HEK293 (cell line): ENCODE measurements around the gene DENND10.
"Not testable (repeated sequence)": the region's sequence is repeated elsewhere in the genome, so short reads cannot be mapped to it uniquely, and the experiment has no call there.

ENCODE experiments used
- CTCF ChIA-PET: fragments of 350-600 bp; formaldehyde crosslinking; extraction: SDS; loops from one replicate; lab custom pipeline; 2021; ENCODE audit warnings: antibody characterized with exemption; lab: Yijun Ruan, JAX
- POLR2A ChIA-PET: fragments of 300-600 bp; formaldehyde crosslinking; extraction: SDS; loops from one replicate; lab custom pipeline; 2020; ENCODE audit warnings: antibody characterized with exemption, inconsistent platforms; lab: Yijun Ruan, JAX
- H3K27ac ChIP-seq: fragments of 200-500 bp; sonication (Bioruptor generic); 2 replicates; pipeline ENCODE4 v1.5.1; 2014; ENCODE audit warnings: low read depth, low read length, control low read depth, inconsistent platforms; ENCODE audit errors: extremely low read depth
- H3K36me3 ChIP-seq, 2 experiments: fragments of 200-500 bp in 1 of 2; sonication (Bioruptor generic) in 1 of 2; 1 replicate in 1 of 2; 2 replicates in 1 of 2; pipeline ENCODE4 v1.5.1; 2014 to 2017; ENCODE audit warnings: inconsistent platforms in 2 of 2, low read length in 2 of 2; ENCODE audit not compliant: control insufficient read depth in 2 of 2, insufficient read depth in 1 of 2
- H3K4me1 ChIP-seq: fragments of 200-500 bp; sonication (Bioruptor generic); 2 replicates; pipeline ENCODE4 v1.5.1; 2014; ENCODE audit warnings: mild to moderate bottlenecking, low read length, inconsistent platforms; ENCODE audit not compliant: control insufficient read depth, insufficient read depth
- H3K4me3 ChIP-seq: 2 replicates; pipeline ENCODE4 v1.5.1; 2011; ENCODE audit warnings: low read depth, mild to moderate bottlenecking, control low read depth, low read length, moderate library complexity
- H3K9me3 ChIP-seq: fragments of 200-500 bp; sonication (Bioruptor generic); 2 replicates; pipeline ENCODE4 v1.5.1; 2014; ENCODE audit warnings: low read depth, low read length, inconsistent platforms; ENCODE audit not compliant: control insufficient read depth, insufficient read depth
- BCL11B ChIP-seq: fragments of 450-650 bp; formaldehyde crosslinking; IDR thresholded peaks from 2 replicates; pipeline ENCODE4 v1.5.1; 2016; ENCODE audit warnings: low read depth, missing biosample characterization, missing genetic modification characterization
- MZF1 ChIP-seq: fragments of 450-650 bp; formaldehyde crosslinking; IDR thresholded peaks from 2 replicates; pipeline ENCODE4 v1.5.1; 2017; ENCODE audit warnings: missing biosample characterization, missing genetic modification characterization, borderline replicate concordance
- SCRT2 ChIP-seq: fragments of 450-650 bp; formaldehyde crosslinking; IDR thresholded peaks from 2 replicates; pipeline ENCODE4 v1.5.1; 2016; ENCODE audit warnings: missing biosample characterization, missing genetic modification characterization
- ZNF202 ChIP-seq: fragments of 450-650 bp; formaldehyde crosslinking; IDR thresholded peaks from 2 replicates; pipeline ENCODE4 v1.5.1; 2016; ENCODE audit warnings: missing biosample characterization, missing genetic modification characterization, borderline replicate concordance
- ZNF221 ChIP-seq: fragments of 450-650 bp; formaldehyde crosslinking; IDR thresholded peaks from 2 replicates; pipeline ENCODE4 v1.5.1; 2017; ENCODE audit warnings: missing biosample characterization, missing genetic modification characterization, borderline replicate concordance
- ZNF223 ChIP-seq: fragments of 450-650 bp; formaldehyde crosslinking; IDR thresholded peaks from 2 replicates; pipeline ENCODE4 v1.5.1; 2016; ENCODE audit warnings: missing biosample characterization, missing genetic modification characterization
- ZNF24 ChIP-seq: fragments of 450-650 bp; formaldehyde crosslinking; IDR thresholded peaks from 2 replicates; pipeline ENCODE4 v1.5.1; 2016; ENCODE audit warnings: missing biosample characterization, missing genetic modification characterization
- ZNF501 ChIP-seq: fragments of 450-650 bp; formaldehyde crosslinking; IDR thresholded peaks from 2 replicates; pipeline ENCODE4 v1.5.1; 2016; ENCODE audit warnings: missing biosample characterization, missing genetic modification characterization
- ZNF530 ChIP-seq: fragments of 450-650 bp; formaldehyde crosslinking; IDR thresholded peaks from 2 replicates; pipeline ENCODE4 v1.5.1; 2016; ENCODE audit warnings: low read depth, missing biosample characterization, missing genetic modification characterization
- ZNF549 ChIP-seq: fragments of 450-650 bp; IDR thresholded peaks from 2 replicates; pipeline ENCODE4 v1.5.1; 2018; ENCODE audit warnings: missing biosample characterization, missing genetic modification characterization, mild to moderate bottlenecking, inconsistent platforms, moderate library complexity
- ZNF670 ChIP-seq: fragments of 450-650 bp; formaldehyde crosslinking; IDR thresholded peaks from 2 replicates; pipeline ENCODE4 v1.5.1; 2016; ENCODE audit warnings: missing biosample characterization, missing genetic modification characterization, low read depth
- ZNF843 ChIP-seq: fragments of 450-650 bp; formaldehyde crosslinking; IDR thresholded peaks from 2 replicates; pipeline ENCODE4 v1.5.1; 2016; ENCODE audit warnings: missing biosample characterization, missing genetic modification characterization
- TF ChIP-seq, protein P1 (sequence below): fragments of 450-650 bp; formaldehyde crosslinking; IDR thresholded peaks from 2 replicates; pipeline ENCODE4 v1.5.0; 2017; ENCODE audit warnings: missing biosample characterization, missing genetic modification characterization, borderline replicate concordance
- TF ChIP-seq, protein P2 (sequence below): fragments of 450-650 bp; formaldehyde crosslinking; IDR thresholded peaks from 2 replicates; pipeline ENCODE4 v1.5.1; 2016; ENCODE audit warnings: missing biosample characterization, missing genetic modification characterization
- TF ChIP-seq, protein P3 (sequence below): fragments of 450-650 bp; formaldehyde crosslinking; conservative IDR thresholded peaks from 2 replicates; pipeline ENCODE4 v1.5.1; 2016; ENCODE audit warnings: low read depth, missing biosample characterization, missing genetic modification characterization
- TF ChIP-seq, protein P4 (sequence below): fragments of 450-650 bp; formaldehyde crosslinking; IDR thresholded peaks from 2 replicates; pipeline ENCODE4 v1.5.1; 2016; ENCODE audit warnings: missing biosample characterization, missing genetic modification characterization
- TF ChIP-seq, protein P5 (sequence below): IDR thresholded peaks from 2 replicates; pipeline ENCODE4 v1.6.1; 2011; ENCODE audit warnings: mild to moderate bottlenecking, low read depth, low read length, borderline replicate concordance
- TF ChIP-seq, protein P6 (sequence below): fragments of 450-650 bp; formaldehyde crosslinking; IDR thresholded peaks from 2 replicates; pipeline ENCODE4 v1.5.1; 2017; ENCODE audit warnings: missing biosample characterization, missing genetic modification characterization
- TF ChIP-seq, protein P7 (sequence below): fragments of 450-650 bp; formaldehyde crosslinking; IDR thresholded peaks from 2 replicates; pipeline ENCODE4 v1.5.1; 2016; ENCODE audit warnings: missing biosample characterization, missing genetic modification characterization

Gene DENND10

DNA sequence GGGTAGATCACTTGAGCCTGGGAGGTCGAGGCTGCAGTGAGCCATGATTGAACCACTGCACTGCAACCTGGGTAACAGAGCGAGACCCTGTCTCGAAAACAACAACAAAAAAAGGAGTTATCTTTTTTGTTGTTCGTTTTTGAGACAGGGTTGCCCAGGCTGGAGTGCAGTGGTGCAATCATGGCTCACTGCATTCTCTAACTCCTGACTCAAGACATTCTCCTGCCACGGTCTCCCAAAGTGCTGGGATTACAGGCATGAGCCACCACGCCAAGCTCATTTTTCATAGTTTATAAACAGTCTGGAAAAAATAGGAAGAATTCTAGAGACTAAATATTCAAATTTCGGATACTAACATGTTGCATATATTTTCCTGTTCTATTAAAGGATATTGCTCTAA, 32.2 kb downstream of the DENND10 start:
- ChIA-PET CTCF (no interaction called here), POLR2A (no interaction called here)
- TF ChIP-seq ZNF202 (tag by site-specific recombination): no peak
- TF ChIP-seq, protein P1, sequence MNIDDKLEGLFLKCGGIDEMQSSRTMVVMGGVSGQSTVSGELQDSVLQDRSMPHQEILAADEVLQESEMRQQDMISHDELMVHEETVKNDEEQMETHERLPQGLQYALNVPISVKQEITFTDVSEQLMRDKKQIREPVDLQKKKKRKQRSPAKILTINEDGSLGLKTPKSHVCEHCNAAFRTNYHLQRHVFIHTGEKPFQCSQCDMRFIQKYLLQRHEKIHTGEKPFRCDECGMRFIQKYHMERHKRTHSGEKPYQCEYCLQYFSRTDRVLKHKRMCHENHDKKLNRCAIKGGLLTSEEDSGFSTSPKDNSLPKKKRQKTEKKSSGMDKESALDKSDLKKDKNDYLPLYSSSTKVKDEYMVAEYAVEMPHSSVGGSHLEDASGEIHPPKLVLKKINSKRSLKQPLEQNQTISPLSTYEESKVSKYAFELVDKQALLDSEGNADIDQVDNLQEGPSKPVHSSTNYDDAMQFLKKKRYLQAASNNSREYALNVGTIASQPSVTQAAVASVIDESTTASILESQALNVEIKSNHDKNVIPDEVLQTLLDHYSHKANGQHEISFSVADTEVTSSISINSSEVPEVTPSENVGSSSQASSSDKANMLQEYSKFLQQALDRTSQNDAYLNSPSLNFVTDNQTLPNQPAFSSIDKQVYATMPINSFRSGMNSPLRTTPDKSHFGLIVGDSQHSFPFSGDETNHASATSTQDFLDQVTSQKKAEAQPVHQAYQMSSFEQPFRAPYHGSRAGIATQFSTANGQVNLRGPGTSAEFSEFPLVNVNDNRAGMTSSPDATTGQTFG: no peak
- TF ChIP-seq, protein P2, sequence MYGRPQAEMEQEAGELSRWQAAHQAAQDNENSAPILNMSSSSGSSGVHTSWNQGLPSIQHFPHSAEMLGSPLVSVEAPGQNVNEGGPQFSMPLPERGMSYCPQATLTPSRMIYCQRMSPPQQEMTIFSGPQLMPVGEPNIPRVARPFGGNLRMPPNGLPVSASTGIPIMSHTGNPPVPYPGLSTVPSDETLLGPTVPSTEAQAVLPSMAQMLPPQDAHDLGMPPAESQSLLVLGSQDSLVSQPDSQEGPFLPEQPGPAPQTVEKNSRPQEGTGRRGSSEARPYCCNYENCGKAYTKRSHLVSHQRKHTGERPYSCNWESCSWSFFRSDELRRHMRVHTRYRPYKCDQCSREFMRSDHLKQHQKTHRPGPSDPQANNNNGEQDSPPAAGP (tag by site-specific recombination): no peak
- TF ChIP-seq, protein P3, sequence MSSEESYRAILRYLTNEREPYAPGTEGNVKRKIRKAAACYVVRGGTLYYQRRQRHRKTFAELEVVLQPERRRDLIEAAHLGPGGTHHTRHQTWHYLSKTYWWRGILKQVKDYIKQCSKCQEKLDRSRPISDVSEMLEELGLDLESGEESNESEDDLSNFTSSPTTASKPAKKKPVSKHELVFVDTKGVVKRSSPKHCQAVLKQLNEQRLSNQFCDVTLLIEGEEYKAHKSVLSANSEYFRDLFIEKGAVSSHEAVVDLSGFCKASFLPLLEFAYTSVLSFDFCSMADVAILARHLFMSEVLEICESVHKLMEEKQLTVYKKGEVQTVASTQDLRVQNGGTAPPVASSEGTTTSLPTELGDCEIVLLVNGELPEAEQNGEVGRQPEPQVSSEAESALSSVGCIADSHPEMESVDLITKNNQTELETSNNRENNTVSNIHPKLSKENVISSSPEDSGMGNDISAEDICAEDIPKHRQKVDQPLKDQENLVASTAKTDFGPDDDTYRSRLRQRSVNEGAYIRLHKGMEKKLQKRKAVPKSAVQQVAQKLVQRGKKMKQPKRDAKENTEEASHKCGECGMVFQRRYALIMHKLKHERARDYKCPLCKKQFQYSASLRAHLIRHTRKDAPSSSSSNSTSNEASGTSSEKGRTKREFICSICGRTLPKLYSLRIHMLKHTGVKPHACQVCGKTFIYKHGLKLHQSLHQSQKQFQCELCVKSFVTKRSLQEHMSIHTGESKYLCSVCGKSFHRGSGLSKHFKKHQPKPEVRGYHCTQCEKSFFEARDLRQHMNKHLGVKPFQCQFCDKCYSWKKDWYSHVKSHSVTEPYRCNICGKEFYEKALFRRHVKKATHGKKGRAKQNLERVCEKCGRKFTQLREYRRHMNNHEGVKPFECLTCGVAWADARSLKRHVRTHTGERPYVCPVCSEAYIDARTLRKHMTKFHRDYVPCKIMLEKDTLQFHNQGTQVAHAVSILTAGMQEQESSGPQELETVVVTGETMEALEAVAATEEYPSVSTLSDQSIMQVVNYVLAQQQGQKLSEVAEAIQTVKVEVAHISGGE (tag by site-specific recombination): no peak
- no peak for TF ChIP-seq BCL11B (tag by site-specific recombination)
- TF ChIP-seq ZNF24: no peak
- TF ChIP-seq, protein P4, sequence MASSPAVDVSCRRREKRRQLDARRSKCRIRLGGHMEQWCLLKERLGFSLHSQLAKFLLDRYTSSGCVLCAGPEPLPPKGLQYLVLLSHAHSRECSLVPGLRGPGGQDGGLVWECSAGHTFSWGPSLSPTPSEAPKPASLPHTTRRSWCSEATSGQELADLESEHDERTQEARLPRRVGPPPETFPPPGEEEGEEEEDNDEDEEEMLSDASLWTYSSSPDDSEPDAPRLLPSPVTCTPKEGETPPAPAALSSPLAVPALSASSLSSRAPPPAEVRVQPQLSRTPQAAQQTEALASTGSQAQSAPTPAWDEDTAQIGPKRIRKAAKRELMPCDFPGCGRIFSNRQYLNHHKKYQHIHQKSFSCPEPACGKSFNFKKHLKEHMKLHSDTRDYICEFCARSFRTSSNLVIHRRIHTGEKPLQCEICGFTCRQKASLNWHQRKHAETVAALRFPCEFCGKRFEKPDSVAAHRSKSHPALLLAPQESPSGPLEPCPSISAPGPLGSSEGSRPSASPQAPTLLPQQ (tag by site-specific recombination): no peak
- TF ChIP-seq ZNF530 (tag by site-specific recombination): no peak
- TF ChIP-seq, protein P5, sequence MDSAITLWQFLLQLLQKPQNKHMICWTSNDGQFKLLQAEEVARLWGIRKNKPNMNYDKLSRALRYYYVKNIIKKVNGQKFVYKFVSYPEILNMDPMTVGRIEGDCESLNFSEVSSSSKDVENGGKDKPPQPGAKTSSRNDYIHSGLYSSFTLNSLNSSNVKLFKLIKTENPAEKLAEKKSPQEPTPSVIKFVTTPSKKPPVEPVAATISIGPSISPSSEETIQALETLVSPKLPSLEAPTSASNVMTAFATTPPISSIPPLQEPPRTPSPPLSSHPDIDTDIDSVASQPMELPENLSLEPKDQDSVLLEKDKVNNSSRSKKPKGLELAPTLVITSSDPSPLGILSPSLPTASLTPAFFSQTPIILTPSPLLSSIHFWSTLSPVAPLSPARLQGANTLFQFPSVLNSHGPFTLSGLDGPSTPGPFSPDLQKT: no peak
- TF ChIP-seq ZNF549: no peak
- no peak for TF ChIP-seq ZNF501 (tag by site-specific recombination)
- no peak for TF ChIP-seq ZNF223 (tag by site-specific recombination)
- TF ChIP-seq ZNF221 (tag by site-specific recombination): no peak
- TF ChIP-seq, protein P6, sequence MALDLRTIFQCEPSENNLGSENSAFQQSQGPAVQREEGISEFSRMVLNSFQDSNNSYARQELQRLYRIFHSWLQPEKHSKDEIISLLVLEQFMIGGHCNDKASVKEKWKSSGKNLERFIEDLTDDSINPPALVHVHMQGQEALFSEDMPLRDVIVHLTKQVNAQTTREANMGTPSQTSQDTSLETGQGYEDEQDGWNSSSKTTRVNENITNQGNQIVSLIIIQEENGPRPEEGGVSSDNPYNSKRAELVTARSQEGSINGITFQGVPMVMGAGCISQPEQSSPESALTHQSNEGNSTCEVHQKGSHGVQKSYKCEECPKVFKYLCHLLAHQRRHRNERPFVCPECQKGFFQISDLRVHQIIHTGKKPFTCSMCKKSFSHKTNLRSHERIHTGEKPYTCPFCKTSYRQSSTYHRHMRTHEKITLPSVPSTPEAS: no peak
- TF ChIP-seq, protein P7, sequence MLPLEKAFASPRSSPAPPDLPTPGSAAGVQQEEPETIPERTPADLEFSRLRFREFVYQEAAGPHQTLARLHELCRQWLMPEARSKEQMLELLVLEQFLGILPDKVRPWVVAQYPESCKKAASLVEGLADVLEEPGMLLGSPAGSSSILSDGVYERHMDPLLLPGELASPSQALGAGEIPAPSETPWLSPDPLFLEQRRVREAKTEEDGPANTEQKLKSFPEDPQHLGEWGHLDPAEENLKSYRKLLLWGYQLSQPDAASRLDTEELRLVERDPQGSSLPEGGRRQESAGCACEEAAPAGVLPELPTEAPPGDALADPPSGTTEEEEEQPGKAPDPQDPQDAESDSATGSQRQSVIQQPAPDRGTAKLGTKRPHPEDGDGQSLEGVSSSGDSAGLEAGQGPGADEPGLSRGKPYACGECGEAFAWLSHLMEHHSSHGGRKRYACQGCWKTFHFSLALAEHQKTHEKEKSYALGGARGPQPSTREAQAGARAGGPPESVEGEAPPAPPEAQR: no peak
- TF ChIP-seq ZNF843 (tag by site-specific recombination): no peak
- TF ChIP-seq MZF1 (tag by site-specific recombination): no peak
- no peak for TF ChIP-seq SCRT2 (tag by site-specific recombination)
- TF ChIP-seq ZNF670 (tag by site-specific recombination): no peak
- Histone ChIP-seq H3K9me3 (no peaks in the 10 kb centered on the region), H3K4me3 (no peak overlapping the region), H3K36me3 (peaks cover 23 to 64% of the 10 kb centered on the region in 2 experiments), H3K27ac (no peak overlapping the region), H3K4me1 (no peaks in the 10 kb centered on the region)

DNA sequence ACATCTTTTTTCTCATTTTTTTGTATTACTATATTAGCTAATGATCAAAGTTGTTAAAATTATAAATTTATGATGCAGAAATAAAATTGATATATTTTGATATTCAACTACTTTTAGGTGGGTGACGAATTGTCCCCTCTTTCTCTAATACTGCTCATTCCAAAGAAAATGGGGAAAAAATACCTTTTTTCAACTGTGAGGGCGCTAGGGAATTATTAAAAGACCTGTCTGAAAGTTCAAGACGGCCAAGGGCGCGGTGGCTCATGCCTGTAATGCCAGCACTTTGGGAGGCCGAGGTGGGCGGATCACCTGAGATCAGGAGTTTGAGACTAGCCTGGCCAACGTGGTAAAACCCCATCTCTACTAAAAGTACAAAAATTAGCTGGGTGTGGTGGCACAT, 34.0 kb downstream of the DENND10 start:
- H3K36me3 ChIP-seq: peaks cover 23 to 54% of the 10 kb centered on the region in 2 experiments

More for the DNA sequence above, 34.0 kb downstream of the DENND10 start:
- ChIA-PET CTCF (interaction anchor here (0.7 kb wide), 1 partner anchor 22 kb away, joined by 3 read pairs; no protein-coding TSS in a partner anchor), POLR2A (interaction anchor here (0.6 kb wide), 1 partner anchor 378 kb away, joined by 6 read pairs; no protein-coding TSS in a partner anchor)
- H3K27ac ChIP-seq, H3K4me1 ChIP-seq, H3K4me3 ChIP-seq, H3K9me3 ChIP-seq: not testable (repeated sequence)
